GM10248 (cell line): ENCODE measurements around the gene MAP7D1.

Experiments
- CTCF ChIA-PET: fragments of 300-600 bp; sonication (Branson Sonifier 250); formaldehyde crosslinking; extraction: SDS; loops from one replicate; lab custom pipeline; 2021; ENCODE audit warnings: antibody characterized with exemption; lab: Yijun Ruan, JAX
- POLR2A ChIA-PET: fragments of 350-650 bp; sonication (Branson Sonifier 250); formaldehyde crosslinking; extraction: SDS; loops from one replicate; lab custom pipeline; 2020; ENCODE audit warnings: antibody characterized with exemption; lab: Yijun Ruan, JAX
- DNase-seq: peaks from one replicate; pipeline ENCODE4 v3.0.0; 2012; ENCODE audit errors: extremely low spot score
- TF ChIP-seq, protein P1 (sequence below): IDR thresholded peaks from 2 replicates; pipeline ENCODE4 v1.5.1; 2012; ENCODE audit warnings: mild to moderate bottlenecking, low read depth; ENCODE audit errors: extremely low read depth, missing control alignments, control extremely low read depth

The MAP7D1 gene

DNA sequence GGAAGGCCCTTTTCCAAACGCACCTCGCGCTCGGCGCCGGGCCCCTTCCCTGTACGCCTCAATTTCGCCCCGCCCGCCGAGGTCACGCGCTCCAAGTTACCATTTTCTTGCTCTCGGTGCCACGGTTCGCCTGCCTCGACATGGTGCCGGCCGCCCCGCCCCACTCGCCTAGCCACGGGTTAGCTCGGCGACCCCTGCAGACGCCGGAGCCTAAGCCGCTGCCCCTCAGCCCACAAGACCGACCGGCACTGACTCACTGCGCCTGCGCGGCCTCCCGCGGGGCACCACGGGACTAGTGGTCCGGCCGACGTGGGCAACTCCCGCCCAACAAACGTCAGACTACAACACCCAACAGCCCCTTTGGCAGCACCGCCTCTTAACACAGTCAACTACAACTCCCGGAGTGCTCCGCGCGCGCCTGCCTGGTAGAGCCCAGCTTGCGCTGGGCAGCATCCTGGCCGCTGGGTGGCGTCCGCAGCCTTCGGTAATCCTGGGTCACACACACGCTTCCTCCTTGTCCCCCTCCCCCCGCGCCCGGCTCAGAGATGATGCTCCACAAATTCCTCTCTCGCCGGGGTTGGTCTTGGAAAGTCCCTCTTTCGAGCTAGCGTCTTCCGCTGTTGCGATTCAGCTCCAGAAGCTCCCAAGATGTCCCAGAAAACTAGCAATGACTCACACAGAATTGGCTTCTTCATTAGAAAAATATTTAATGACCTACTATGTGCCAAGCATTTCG is 6.6 kb upstream of the MAP7D1 start, which contains the start of gene TRAPPC3:
TRAPPC3 (minus strand) TSS at position 250 of the 736 bp plus-strand sequence; CDS start at position 142, 108 bp downstream.
- ChIA-PET POLR2A (interaction anchor here (0.6 to 3.2 kb wide), 6 partner anchors 12 to 174 kb away, joined by 3 to 30 read pairs (median 6); partner anchors contain the start of genes EVA1B and THRAP3), CTCF (interaction anchor here (0.6 to 6.0 kb wide), 50 partner anchors 7 to 299 kb away, joined by 3 to 123 read pairs (median 5); partner anchors contain the start of genes SH3D21 and THRAP3)
- DNase-seq, result peak; percentile 98
- TF ChIP-seq, protein P1, sequence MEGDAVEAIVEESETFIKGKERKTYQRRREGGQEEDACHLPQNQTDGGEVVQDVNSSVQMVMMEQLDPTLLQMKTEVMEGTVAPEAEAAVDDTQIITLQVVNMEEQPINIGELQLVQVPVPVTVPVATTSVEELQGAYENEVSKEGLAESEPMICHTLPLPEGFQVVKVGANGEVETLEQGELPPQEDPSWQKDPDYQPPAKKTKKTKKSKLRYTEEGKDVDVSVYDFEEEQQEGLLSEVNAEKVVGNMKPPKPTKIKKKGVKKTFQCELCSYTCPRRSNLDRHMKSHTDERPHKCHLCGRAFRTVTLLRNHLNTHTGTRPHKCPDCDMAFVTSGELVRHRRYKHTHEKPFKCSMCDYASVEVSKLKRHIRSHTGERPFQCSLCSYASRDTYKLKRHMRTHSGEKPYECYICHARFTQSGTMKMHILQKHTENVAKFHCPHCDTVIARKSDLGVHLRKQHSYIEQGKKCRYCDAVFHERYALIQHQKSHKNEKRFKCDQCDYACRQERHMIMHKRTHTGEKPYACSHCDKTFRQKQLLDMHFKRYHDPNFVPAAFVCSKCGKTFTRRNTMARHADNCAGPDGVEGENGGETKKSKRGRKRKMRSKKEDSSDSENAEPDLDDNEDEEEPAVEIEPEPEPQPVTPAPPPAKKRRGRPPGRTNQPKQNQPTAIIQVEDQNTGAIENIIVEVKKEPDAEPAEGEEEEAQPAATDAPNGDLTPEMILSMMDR, result peak; percentile 99

DNA sequence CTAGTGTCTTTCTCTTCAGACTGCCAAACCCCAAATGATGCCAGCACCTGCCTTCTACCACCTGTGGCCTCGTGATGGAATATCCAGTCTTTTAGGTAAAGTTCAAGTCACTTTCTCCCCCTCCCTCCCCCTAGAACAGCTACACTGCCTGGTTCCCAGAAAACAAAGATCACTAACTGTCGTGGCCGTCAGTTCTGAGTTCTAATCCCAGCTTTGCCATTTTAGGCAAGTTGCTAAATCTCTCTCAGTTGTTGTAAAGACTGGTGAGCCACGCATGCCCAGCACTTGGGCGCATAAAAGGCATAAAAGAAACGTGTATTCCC is 6.0 kb upstream of the MAP7D1 start:
- POLR2A ChIA-PET, result interaction anchor here (0.6 to 3.2 kb wide), 6 partner anchors 12 to 174 kb away, joined by 3 to 30 read pairs (median 6); partner anchors contain the start of genes EVA1B and THRAP3
- TF ChIP-seq, protein P1, result no peak
- DNase-seq, result no peak
- CTCF ChIA-PET, result interaction anchor here (0.6 to 6.0 kb wide), 45 partner anchors 8 to 299 kb away, joined by 3 to 123 read pairs (median 5); partner anchors contain the start of gene THRAP3

DNA sequence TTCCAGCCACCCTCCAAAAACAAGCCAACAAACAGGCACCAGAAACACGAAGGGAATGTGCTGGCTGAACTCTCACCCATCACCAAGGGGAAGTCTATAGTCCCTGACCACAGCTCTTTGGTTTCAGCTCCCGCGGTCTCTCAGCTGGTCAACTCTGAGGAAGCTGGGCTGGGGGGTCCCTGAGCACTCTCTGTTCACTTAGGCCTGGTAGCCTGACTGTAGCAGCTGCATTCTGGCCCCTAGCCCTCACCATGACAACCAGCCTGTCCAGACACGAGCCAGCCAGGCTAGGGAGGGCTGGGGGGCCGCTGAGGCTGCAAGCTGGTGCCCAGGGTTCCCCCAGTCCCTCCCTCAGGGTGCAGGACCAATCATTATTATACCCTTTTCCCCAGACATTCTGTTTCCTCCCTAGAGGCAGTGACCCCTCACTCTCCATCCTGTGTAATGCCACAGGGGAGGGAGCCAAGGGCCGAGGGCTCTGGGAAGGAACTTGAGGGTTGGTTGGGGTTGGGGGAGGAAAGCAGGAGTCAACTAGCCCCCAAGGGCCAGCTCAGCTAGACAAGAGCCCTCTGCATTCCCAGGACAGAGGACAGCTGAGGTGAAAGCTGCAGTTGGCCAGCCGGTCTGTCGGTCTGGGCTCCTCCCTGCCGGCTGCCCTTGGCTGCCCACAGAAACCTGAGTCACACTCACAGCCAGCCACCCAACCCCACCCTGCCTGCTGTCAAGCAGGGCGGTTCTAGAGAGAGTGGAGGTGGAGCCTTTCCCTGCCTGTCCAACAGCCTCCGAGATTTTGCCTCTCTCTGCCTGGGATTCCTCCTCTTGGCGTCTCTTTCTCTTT is 5.4 kb upstream of the MAP7D1 start:
- TF ChIP-seq, protein P1, result no peak
- ChIA-PET POLR2A (interaction anchor here (0.6 to 3.2 kb wide), 6 partner anchors 11 to 173 kb away, joined by 3 to 30 read pairs (median 6); partner anchors contain the start of genes EVA1B and THRAP3), CTCF (interaction anchor here (0.6 to 6.0 kb wide), 48 partner anchors 8 to 300 kb away, joined by 3 to 123 read pairs (median 4); partner anchors contain the start of gene THRAP3)
- peak; percentile 84 for DNase-seq

DNA sequence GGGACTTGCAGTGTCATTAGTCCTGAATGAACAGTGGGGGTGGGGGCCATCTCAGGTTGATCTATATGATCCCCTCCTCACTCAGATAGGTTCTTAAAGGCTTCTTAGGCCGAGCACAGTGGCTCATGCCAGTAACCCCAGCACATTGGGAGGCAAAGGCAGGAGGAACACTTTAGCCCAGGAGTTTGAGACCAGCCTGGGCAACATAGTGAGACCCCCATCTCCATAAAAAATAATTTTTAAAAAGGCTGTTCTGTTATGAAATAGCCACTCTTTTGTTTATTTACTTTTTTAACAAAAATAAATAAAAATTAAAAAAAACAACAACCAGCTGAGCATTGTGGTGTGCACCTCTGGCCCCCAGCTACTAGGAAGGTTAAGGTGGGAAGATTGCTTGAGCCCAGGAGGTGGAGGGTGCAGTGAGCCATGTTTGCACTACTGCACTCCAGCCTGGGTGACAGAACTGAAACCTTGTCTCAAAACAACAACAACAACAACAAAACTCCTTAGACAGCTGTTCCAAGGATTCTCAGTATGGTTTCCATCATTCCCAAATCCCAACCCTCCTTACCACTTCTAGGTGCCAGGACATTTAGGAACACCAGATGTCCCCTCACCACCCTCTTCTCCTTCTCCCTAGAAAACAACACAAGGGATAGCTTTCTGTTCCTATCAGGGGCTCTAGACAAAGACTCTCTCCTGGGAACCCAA is 4.7 kb upstream of the MAP7D1 start:
- CTCF ChIA-PET, result interaction anchor here (0.6 to 6.0 kb wide), 12 partner anchors 11 to 246 kb away, joined by 3 to 123 read pairs (median 4); partner anchors contain the start of gene THRAP3
- no peak for DNase-seq
- POLR2A ChIA-PET, result interaction anchor here (3.2 kb wide), 1 partner anchor 11 kb away, joined by 30 read pairs; no protein-coding TSS in a partner anchor
- TF ChIP-seq, protein P1, result no peak

DNA sequence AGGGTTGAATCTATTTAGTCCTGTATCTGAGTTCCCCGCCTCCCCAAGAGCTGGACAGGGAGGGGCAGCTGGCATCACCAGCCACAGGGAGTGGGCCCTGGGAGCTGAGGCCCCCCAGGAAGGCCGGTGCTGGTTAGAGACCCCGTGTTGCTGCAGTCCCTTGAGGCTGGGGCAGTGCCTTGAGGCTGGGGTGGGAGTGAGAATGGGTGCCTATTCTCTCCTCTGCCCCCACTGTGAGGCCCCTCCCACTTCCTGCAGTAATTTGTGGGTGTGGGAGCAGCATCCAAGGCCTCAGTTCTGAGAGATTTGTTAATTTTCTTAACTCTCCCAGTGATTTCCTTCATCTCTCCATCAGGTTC is 4.1 kb upstream of the MAP7D1 start:
- POLR2A ChIA-PET, result interaction anchor here (3.2 kb wide), 1 partner anchor 10 kb away, joined by 30 read pairs; no protein-coding TSS in a partner anchor
- no peak for DNase-seq
- TF ChIP-seq, protein P1, result no peak
- CTCF ChIA-PET, result interaction anchor here (0.6 to 6.0 kb wide), 8 partner anchors 11 to 135 kb away, joined by 3 to 123 read pairs (median 24); partner anchors contain the start of gene THRAP3
